ENCODE results near the gene KCNIP2. TPM values are rescaled to one million over a fixed set of nuclear protein-coding genes. Genes with fewer than 3 reads are reported as not detected.

The KCNIP2 gene
- total and polyA plus RNA-seq, 2 donors (not counting 3 experiments of a cell fraction or from before 2014, with no cell fraction given) = 0.36 to 2.2 TPM

GRCh38 chr10:101828766-101829551 lies 14.6 kb downstream of the KCNIP2 start:
- Histone ChIP-seq H3K36me3 (ENCODE audit: control insufficient read depth in 2 of 2, extremely low read depth in 1 of 2, insufficient read depth in 2 of 2, low read length in 2 of 2) (no peaks in the 10 kb centered on the region), H3K9me3 (replicated peaks; ENCODE audit: control insufficient read depth, insufficient read depth, low read length) (no peaks in the 10 kb centered on the region), H4K20me1 (replicated peaks; ENCODE audit: control insufficient read depth, extremely low read depth, insufficient read depth, low read length) (no peaks in the 10 kb centered on the region), H3K4me3 (replicated peaks in 1 of 3; ENCODE audit: insufficient read depth in 1 of 3, low read depth in 1 of 3, low read length in 3 of 3) (no peak overlapping the region), H3K27me3 (ENCODE audit: control insufficient read depth in 2 of 2, insufficient read depth in 2 of 2, low read length in 2 of 2) (no peaks in the 10 kb centered on the region), H3K9me1 (replicated peaks; ENCODE audit: control insufficient read depth, extremely low read depth, insufficient read depth, low read length) (no peaks in the 10 kb centered on the region), H3K4me1 (ENCODE audit: control insufficient read depth, extremely low read depth, insufficient read depth, low read length) (peaks cover 11% of the 10 kb centered on the region), H2AFZ (ENCODE audit: low read depth, low read length) (no peak overlapping the region), H3K4me2 (ENCODE audit: insufficient read depth, low read length) (no peak overlapping the region), H3K9ac (replicated peaks; ENCODE audit: extremely low read depth, insufficient read depth, low read length) (no peak overlapping the region), H3K27ac (ENCODE audit: insufficient read depth, low read depth, low read length) (no peak overlapping the region), H3K79me2 (ENCODE audit: control insufficient read depth, insufficient read depth, low read length) (no peaks in the 10 kb centered on the region)
- dilution Hi-C loops (cut with MboI; ENCODE audit: extremely low pct_ligation_motif_present, low sequenced_read_pairs) (no loop called here), intact Hi-C loops (cut with micrococcal nuclease) (no loop called here)
- TF ChIP-seq POLR2A (IDR thresholded peaks at IDR 0.05; ENCODE audit: low read depth, low read length) = no peak
- TF ChIP-seq MYC (IDR thresholded peaks at IDR 0.05; ENCODE audit: low read depth, low read length) = no peak
- TF ChIP-seq EZH2 (IDR thresholded peaks at IDR 0.05; ENCODE audit: borderline replicate concordance, low read depth, low read length, severe bottlenecking) = no peak
- TF ChIP-seq CTCF (IDR thresholded peaks at IDR 0.05; ENCODE audit: extremely low read depth in 1 of 2, insufficient read depth in 1 of 2, low read depth in 1 of 2, low read length in 2 of 2) = no peak
- TF ChIP-seq GATA2 (IDR thresholded peaks at IDR 0.05; ENCODE audit: insufficient read depth, insufficient read length, low read depth, low read length) = no peak
- no peak for TF ChIP-seq JUN (IDR thresholded peaks at IDR 0.05; ENCODE audit: borderline replicate concordance, insufficient read depth, insufficient read length, low read depth)
- TF ChIP-seq MAX (IDR thresholded peaks at IDR 0.05; ENCODE audit: insufficient read depth, insufficient read length) = no peak
- no peak for TF ChIP-seq FOS (IDR thresholded peaks at IDR 0.05; ENCODE audit: borderline replicate concordance, insufficient read depth, low read length)
- no peak for TF ChIP-seq POLR2AphosphoS5 (IDR thresholded peaks at IDR 0.05; ENCODE audit: insufficient read depth, low read depth, low read length)
- ChIA-PET POLR2A (interaction anchor here (1.3 kb wide), 1 partner anchor 11 kb away, joined by 3 read pairs; the partner anchor contains the start of gene OGA), CTCF (interaction anchor here (1.3 to 1.6 kb wide), 3 partner anchors 11 to 181 kb away, joined by 3 to 5 read pairs (median 4); partner anchors contain the start of gene OGA)
- FAIRE-seq (no peak), DNase-seq (ENCODE audit: low read depth, low spot score) (no peak)
- BruUV-seq (replicated peaks) = no TSS peak

All from endothelial cell of umbilical vein (primary cell).